ENCODE results near the gene SLC9A9.

The SLC9A9 gene

DNA sequence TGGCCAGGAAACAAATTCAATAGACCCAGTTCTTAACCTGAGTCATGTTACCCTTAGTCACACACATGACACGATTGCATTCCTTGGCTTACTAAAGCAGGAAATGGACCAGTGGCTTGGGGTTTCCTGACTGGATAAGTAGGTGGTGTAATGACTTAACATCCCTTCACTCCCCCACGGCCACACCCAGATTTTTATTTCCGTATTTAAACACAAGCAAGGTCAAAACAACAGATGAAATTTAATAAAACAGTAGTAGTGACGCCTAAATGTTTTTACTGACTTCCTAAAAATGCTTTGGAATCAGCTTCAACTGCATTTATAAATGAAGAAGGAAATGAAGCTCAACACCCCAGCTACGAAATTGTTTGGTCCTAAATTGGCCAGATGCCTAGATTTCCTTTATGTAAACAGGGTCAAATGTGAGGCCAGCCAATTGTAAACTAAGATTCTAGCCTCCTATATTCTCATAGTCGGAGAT, 404.4 kb downstream of the SLC9A9 start:
- TF ChIP-seq, protein P1, sequence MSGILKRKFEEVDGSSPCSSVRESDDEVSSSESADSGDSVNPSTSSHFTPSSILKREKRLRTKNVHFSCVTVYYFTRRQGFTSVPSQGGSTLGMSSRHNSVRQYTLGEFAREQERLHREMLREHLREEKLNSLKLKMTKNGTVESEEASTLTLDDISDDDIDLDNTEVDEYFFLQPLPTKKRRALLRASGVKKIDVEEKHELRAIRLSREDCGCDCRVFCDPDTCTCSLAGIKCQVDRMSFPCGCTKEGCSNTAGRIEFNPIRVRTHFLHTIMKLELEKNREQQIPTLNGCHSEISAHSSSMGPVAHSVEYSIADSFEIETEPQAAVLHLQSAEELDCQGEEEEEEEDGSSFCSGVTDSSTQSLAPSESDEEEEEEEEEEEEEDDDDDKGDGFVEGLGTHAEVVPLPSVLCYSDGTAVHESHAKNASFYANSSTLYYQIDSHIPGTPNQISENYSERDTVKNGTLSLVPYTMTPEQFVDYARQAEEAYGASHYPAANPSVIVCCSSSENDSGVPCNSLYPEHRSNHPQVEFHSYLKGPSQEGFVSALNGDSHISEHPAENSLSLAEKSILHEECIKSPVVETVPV (CRISPR knock-in tag; IDR thresholded peaks at IDR 0.05): no peak
- TF ChIP-seq ZNF565 (CRISPR knock-in tag; conservative IDR thresholded peaks at IDR 0.05; ENCODE audit: low read depth) (no peak), ZNF8 (CRISPR knock-in tag; IDR thresholded peaks at IDR 0.05) (no peak), GLIS3 (CRISPR knock-in tag; IDR thresholded peaks at IDR 0.05) (no peak), ISL1 (CRISPR knock-in tag; IDR thresholded peaks at IDR 0.05) (no peak), BACH2 (CRISPR knock-in tag; IDR thresholded peaks at IDR 0.05; ENCODE audit: borderline replicate concordance) (no peak), ESRRG (CRISPR knock-in tag; IDR thresholded peaks at IDR 0.05) (no peak), RARB (CRISPR knock-in tag; IDR thresholded peaks at IDR 0.05) (no peak), TCF4 (CRISPR knock-in tag; IDR thresholded peaks at IDR 0.05; ENCODE audit: borderline replicate concordance) (no peak), TOX (CRISPR knock-in tag; IDR thresholded peaks at IDR 0.05; ENCODE audit: borderline replicate concordance) (no peak), PPARA (CRISPR knock-in tag; IDR thresholded peaks at IDR 0.05; ENCODE audit: borderline replicate concordance) (no peak), ZFP3 (CRISPR knock-in tag; IDR thresholded peaks at IDR 0.05) (no peak), SNAI2 (CRISPR knock-in tag; IDR thresholded peaks at IDR 0.05) (no peak), ZNF70 (CRISPR knock-in tag; IDR thresholded peaks at IDR 0.05) (no peak), ZFP30 (CRISPR knock-in tag; IDR thresholded peaks at IDR 0.05) (no peak), CSDC2 (CRISPR knock-in tag; IDR thresholded peaks at IDR 0.05) (no peak), ZC3H10 (CRISPR knock-in tag; IDR thresholded peaks at IDR 0.05) (no peak)
- TF ChIP-seq, protein P2, sequence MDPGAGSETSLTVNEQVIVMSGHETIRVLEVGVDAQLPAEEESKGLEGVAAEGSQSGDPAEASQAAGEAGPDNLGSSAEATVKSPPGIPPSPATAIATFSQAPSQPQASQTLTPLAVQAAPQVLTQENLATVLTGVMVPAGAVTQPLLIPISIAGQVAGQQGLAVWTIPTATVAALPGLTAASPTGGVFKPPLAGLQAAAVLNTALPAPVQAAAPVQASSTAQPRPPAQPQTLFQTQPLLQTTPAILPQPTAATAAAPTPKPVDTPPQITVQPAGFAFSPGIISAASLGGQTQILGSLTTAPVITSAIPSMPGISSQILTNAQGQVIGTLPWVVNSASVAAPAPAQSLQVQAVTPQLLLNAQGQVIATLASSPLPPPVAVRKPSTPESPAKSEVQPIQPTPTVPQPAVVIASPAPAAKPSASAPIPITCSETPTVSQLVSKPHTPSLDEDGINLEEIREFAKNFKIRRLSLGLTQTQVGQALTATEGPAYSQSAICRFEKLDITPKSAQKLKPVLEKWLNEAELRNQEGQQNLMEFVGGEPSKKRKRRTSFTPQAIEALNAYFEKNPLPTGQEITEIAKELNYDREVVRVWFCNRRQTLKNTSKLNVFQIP (CRISPR knock-in tag; IDR thresholded peaks at IDR 0.05; ENCODE audit: borderline replicate concordance, low read depth): no peak
- TF ChIP-seq, protein P3, sequence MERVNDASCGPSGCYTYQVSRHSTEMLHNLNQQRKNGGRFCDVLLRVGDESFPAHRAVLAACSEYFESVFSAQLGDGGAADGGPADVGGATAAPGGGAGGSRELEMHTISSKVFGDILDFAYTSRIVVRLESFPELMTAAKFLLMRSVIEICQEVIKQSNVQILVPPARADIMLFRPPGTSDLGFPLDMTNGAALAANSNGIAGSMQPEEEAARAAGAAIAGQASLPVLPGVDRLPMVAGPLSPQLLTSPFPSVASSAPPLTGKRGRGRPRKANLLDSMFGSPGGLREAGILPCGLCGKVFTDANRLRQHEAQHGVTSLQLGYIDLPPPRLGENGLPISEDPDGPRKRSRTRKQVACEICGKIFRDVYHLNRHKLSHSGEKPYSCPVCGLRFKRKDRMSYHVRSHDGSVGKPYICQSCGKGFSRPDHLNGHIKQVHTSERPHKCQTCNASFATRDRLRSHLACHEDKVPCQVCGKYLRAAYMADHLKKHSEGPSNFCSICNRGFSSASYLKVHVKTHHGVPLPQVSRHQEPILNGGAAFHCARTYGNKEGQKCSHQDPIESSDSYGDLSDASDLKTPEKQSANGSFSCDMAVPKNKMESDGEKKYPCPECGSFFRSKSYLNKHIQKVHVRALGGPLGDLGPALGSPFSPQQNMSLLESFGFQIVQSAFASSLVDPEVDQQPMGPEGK (CRISPR knock-in tag; IDR thresholded peaks at IDR 0.05; ENCODE audit: borderline replicate concordance): no peak
- TF ChIP-seq, protein P4, sequence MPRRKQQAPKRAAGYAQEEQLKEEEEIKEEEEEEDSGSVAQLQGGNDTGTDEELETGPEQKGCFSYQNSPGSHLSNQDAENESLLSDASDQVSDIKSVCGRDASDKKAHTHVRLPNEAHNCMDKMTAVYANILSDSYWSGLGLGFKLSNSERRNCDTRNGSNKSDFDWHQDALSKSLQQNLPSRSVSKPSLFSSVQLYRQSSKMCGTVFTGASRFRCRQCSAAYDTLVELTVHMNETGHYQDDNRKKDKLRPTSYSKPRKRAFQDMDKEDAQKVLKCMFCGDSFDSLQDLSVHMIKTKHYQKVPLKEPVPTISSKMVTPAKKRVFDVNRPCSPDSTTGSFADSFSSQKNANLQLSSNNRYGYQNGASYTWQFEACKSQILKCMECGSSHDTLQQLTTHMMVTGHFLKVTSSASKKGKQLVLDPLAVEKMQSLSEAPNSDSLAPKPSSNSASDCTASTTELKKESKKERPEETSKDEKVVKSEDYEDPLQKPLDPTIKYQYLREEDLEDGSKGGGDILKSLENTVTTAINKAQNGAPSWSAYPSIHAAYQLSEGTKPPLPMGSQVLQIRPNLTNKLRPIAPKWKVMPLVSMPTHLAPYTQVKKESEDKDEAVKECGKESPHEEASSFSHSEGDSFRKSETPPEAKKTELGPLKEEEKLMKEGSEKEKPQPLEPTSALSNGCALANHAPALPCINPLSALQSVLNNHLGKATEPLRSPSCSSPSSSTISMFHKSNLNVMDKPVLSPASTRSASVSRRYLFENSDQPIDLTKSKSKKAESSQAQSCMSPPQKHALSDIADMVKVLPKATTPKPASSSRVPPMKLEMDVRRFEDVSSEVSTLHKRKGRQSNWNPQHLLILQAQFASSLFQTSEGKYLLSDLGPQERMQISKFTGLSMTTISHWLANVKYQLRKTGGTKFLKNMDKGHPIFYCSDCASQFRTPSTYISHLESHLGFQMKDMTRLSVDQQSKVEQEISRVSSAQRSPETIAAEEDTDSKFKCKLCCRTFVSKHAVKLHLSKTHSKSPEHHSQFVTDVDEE (CRISPR knock-in tag; IDR thresholded peaks at IDR 0.05): no peak
- ATAC-seq: peak; percentile 47; the same call in 2 of the 3 replicates

DNA sequence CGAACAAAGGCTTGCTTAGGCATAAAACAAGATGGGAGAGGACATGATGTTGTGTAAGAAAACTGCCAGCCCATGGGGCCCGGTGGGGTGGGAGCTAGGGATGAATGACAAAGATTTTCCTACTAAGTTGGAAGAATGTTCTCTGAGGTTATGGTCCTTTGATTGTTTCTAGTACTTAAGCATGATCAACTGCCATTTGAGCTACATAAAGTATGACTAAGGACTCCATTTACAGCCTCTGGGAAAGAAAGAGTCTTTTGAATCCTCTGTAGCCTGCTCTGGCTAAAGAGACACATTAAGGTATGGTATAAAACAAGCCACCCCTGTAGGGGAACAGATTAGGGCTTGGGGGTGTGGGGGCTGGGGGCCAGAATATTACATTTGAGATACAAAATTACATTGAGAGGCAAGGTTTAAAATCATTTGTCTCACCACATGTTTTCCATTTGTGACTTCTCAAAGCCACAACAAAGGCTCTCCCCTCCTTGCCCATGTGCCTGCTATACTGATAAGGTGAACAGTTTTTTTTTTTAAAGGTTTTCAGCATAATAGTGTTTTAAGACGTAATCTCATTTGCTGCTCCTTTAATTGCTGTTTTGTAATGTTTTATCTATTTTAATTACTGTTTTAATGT, 405.3 kb downstream of the SLC9A9 start:
- no peak for ATAC-seq
- TF ChIP-seq, protein P3 (CRISPR knock-in tag; IDR thresholded peaks at IDR 0.05; ENCODE audit: borderline replicate concordance): no peak
- no peak for TF ChIP-seq ZNF70 (CRISPR knock-in tag; IDR thresholded peaks at IDR 0.05)
- TF ChIP-seq RARB (CRISPR knock-in tag; IDR thresholded peaks at IDR 0.05): no peak
- TF ChIP-seq, protein P2 (CRISPR knock-in tag; IDR thresholded peaks at IDR 0.05; ENCODE audit: borderline replicate concordance, low read depth): no peak
- no peak for TF ChIP-seq ZNF8 (CRISPR knock-in tag; IDR thresholded peaks at IDR 0.05)
- TF ChIP-seq SNAI2 (CRISPR knock-in tag; IDR thresholded peaks at IDR 0.05): no peak
- TF ChIP-seq ARNTL (CRISPR knock-in tag; IDR thresholded peaks at IDR 0.05; ENCODE audit: borderline replicate concordance, low read depth): no peak
- TF ChIP-seq ZNF565 (CRISPR knock-in tag; conservative IDR thresholded peaks at IDR 0.05; ENCODE audit: low read depth): no peak
- TF ChIP-seq OSR1 (CRISPR knock-in tag; IDR thresholded peaks at IDR 0.05): no peak
- no peak for TF ChIP-seq GLIS3 (CRISPR knock-in tag; IDR thresholded peaks at IDR 0.05)
- TF ChIP-seq TCF4 (CRISPR knock-in tag; IDR thresholded peaks at IDR 0.05; ENCODE audit: borderline replicate concordance): no peak
- TF ChIP-seq, protein P1 (CRISPR knock-in tag; IDR thresholded peaks at IDR 0.05): no peak
- no peak for TF ChIP-seq BACH2 (CRISPR knock-in tag; IDR thresholded peaks at IDR 0.05; ENCODE audit: borderline replicate concordance)
- TF ChIP-seq PPARA (CRISPR knock-in tag; IDR thresholded peaks at IDR 0.05; ENCODE audit: borderline replicate concordance): no peak
- TF ChIP-seq CSDC2 (CRISPR knock-in tag; IDR thresholded peaks at IDR 0.05): no peak
- TF ChIP-seq ISL1 (CRISPR knock-in tag; IDR thresholded peaks at IDR 0.05): no peak
